Islet of Langerhans (tissue), 1 donor: ENCODE measurements around the gene MYO9B.
"Not testable (repeated sequence)": the region's sequence is repeated elsewhere in the genome, so short reads cannot be mapped to it uniquely, and the experiment has no call there.

Experiments used
- FAIRE-seq: peaks from one replicate; lab custom pipeline; 2011; peaks lifted over from hg19 to GRCh38; lab: Jason Lieb, UNC

Gene MYO9B

GRCh38 chr19:17145546-17146497 is 70.2 kb downstream of the MYO9B start:
- no peak for FAIRE-seq

GRCh38 chr19:17148130-17148529 is 72.6 kb downstream of the MYO9B start:
- FAIRE-seq: no peak

- no peak for FAIRE-seq
Observed at GRCh38 chr19:17149393-17150135, 74.0 kb downstream of the MYO9B start.

GRCh38 chr19:17153996-17154395 is 78.4 kb downstream of the MYO9B start:
- FAIRE-seq: no peak

GRCh38 chr19:17155251-17155650 is 79.7 kb downstream of the MYO9B start:
- FAIRE-seq: no peak

- no peak for FAIRE-seq
Observed at GRCh38 chr19:17156296-17156946, 80.8 kb downstream of the MYO9B start.

DNA sequence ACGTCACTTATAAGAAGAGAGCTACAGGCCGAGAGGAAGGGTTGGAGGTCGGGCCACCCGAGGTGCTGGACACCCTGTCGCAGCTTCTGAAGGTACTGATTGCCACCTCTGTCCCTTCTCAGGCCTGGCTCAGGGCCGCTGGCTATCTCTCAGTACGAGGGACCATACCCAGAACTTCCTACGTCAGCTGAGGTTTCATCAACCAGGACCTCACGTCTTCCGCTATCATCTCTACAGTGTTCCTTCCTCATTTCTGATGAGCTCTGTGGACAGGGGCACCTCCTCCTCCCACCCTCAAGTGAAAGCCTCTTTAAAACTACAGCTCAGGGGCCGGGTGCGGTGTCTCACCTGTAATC is 81.3 kb downstream of the MYO9B start:
- FAIRE-seq: no peak

DNA sequence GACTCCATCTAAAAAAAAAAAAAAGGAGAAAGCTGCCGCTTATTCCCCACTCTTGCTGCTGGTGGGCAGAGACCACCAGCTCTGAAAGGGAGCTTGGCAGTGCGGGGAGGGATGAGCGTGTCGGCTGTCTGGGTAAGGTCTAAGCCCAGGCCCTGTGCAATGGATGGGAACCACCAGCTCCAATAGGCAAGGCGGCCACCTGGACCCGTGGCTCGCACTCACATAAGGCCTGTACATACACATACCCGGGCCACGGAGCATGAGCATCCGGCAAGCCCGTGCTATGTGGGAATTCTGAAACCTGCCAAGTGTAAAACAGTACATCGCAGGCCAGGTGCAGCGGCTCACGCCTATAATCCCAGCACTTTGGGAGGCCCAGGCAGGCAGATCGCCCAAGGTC is 83.0 kb downstream of the MYO9B start:
- no peak for FAIRE-seq

- no peak for FAIRE-seq
Observed at GRCh38 chr19:17159466-17160393, 84.2 kb downstream of the MYO9B start.

- no peak for FAIRE-seq
Observed at GRCh38 chr19:17160908-17161307, 85.3 kb downstream of the MYO9B start.

DNA sequence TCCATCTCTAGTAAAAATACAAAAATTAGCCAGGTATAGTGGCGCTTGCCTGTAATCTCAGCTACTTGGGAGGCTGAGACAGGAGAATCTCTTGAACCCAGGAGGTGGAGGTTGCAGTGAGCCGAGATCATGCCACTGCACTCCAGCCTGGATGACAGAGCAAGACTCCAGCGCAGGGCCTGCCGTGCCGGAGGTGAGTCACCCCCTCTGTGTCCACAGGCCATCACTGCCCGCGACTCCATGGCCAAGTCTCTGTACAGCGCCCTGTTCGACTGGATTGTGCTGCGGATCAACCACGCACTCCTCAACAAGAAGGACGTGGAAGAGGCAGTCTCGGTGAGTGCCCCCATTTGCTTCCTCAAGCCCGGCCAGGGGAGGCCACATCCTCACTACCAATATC is 86.6 kb downstream of the MYO9B start:
- FAIRE-seq: not testable (repeated sequence)

DNA sequence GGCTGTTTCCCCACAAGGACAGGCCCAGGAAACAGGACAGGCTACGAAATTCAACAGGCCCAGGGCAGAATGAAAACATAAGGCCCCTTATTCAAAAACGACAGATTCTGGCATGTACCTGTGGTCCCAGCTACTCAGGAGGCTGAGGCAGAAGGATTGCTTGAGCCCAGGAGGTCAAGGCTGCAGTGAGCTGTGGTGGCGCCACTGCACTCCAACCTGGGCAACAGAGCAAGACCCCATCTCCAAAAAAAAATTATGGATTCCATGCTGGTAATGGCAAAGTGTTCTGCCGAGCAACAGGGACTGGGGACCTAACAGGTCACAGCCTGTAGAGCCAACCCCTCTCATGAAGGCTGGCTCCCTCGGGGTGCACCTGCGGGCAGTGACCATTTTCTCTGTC is 87.0 kb downstream of the MYO9B start:
- no peak for FAIRE-seq

DNA sequence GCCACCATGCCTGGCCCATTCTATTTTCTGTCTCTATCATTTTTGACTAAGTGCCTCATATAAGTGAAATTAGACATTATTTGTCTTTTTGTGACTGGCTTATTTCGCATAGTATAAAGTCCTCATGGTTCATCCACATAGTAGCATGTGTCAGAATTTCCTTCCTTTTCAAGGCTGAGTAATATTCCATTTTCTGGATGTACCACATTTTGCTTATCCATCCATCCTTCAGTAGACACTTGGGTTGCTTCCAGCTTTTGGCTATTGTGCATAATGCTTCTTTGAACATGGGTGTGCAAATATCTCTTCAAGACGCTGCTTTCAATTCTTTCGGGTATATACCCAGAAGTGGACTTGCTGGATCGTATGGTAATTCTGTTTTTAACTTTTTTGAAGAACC is 88.1 kb downstream of the MYO9B start:
- FAIRE-seq: no peak

DNA sequence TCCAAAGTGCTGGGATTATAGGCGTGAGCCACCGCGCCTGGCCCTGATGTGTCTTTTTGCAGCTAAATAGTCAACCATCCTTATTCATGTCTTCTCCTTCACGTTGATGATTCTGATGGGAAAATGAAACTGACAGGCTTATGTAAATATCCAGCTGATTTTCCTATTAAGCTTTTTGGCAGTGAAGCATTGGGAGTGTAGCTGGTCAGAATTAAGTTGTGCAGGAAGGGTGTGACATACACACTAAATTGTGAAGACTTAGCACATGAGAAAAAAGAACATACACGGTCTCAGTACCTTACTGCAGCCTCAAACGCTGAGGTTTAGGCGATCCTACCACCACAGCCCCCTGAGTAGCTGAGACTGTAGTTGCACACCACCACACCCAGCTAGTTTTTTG is 89.1 kb downstream of the MYO9B start:
- FAIRE-seq: no peak

DNA sequence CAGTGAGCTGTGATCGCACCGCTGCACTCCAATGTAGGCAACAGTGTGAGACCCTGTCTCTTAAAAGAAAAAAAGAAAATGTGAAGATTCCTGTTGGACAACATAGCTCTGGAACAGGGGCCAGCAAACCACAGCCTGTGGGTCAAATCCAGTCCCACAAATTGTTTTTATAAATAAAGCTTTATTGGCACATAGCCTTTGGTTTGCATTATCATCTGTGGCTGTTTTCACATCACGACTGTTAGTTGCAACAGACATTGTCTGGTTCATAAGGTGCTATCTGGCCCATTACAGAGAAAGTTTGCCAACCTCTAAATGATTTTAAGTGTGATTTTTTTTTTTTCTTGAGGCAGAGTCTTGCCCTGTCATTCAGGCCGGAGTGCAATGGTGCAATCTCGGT is 90.1 kb downstream of the MYO9B start:
- no peak for FAIRE-seq

- no peak for FAIRE-seq
Observed at GRCh38 chr19:17170538-17171297, 95.1 kb downstream of the MYO9B start.

GRCh38 chr19:17171874-17172273 is 96.3 kb downstream of the MYO9B start:
- FAIRE-seq: no peak

DNA sequence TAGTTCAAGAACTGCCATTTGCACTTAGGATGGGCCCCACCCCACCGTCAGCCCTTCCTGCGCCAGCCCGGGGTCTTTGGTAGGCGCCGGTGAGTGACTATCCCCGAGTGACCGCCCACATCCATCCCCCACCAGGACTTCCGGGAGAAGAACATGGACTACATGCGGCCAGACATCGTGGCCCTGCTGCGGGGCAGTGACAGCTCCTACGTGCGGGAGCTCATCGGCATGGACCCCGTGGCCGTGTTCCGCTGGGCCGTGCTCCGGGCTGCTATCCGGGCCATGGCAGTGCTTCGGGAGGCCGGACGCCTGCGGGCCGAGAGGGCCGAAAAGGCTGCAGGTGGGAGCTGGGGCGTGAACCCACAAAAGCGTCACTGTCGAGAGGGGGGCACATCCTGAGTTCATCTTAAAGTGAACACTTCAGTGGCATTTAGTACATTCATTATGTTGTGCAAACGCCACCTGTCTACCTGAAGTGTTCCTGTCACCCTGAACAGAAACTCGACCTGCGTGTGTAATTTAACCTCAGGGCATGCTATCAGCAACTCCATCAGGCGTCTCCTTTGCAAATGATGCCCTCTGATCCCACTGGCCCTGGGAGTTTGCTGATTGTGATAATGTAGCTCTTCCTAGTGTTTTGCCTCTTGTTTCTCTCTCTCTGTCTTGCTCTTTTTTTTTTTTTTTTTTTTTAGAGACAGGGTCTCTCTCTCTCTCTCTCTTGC is 97.2 kb downstream of the MYO9B start:
- FAIRE-seq: no peak

DNA sequence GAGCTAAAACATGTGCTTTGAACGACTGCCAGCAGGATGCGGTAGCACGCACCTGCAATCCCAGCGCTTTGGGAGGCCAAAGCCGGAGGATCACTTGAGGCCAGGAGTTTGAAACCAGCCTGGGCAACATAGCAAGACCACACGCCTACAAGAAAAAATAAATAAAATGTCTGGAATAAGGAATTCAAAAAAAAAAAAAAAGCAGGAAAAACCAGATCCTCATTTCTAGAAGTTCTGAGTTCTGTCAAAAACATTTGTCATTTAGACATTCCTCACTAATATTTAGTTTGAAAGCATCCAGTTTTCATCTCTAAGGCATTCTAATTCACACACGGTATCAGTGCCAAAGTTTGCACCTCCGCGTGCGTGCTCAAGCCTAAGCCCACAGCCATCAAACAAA is 102.7 kb downstream of the MYO9B start:
- FAIRE-seq: no peak

DNA sequence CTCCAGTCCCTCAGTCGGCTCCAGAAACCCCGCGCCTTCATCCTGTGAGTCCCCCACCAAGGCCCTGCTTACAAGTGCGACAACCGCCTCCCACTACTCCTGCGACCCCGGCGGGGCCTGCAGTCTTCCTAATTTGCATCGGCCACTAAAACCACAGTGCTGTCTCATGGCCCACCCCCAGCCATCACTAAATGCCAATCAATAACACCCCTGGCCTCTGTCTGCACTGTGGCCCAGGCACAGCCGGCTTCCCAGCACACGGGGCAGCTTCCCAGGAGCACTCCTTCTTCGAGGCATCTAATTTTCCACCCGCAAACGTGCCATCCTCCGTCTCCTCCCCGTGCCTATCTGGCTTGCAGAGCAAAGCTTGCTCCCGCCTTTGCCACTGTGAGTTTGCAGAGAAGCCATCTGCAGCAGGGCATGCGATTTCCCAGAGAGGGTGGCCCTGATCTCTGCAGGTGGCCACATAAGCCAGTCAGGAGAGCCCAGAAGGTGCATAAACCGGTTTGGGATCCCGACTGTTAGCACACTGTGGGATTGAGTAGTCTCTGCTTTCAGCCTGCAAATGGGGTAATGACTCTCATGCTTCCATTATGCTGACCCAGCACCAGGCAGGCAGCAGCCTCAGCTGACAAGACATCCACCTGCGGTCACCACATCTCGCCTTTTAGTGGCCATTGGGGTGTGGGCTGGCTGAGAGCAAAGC is 105.6 kb downstream of the MYO9B start:
- no peak for FAIRE-seq
